CD14-positive monocyte (primary cell): Measurements from ENCODE around the gene ALDH18A1. TPM values are rescaled to one million over a fixed set of nuclear protein-coding genes. Genes with fewer than 3 reads are reported as not detected.

Source experiments
- DNase-seq, 3 donors: peaks; one replicate each; pipeline ENCODE4 v3.0.0-alpha.2; 2011 to 2022
- H2AFZ ChIP-seq: 2 replicates; pipeline ENCODE4 v1.6.0; 2012; ENCODE audit warnings: mild to moderate bottlenecking, low read depth, low read length, inconsistent platforms; ENCODE audit not compliant: insufficient read depth, poor library complexity, severe bottlenecking
- H3K27ac ChIP-seq, 2 donors: 1 replicate in 1 of 2; 2 replicates in 1 of 2; pipeline ENCODE4 v1.5.1; 2012 to 2013; ENCODE audit warnings: low read length in 2 of 2, control low read depth in 1 of 2, inconsistent platforms in 1 of 2, low read depth in 1 of 2, mild to moderate bottlenecking in 1 of 2
- H3K27me3 ChIP-seq, 2 donors: one replicate each; pipeline versions ENCODE4 v1.6.0 to v1.6.1; 2011 to 2013; ENCODE audit warnings: low read length in 2 of 2; ENCODE audit not compliant: control insufficient read depth in 2 of 2, insufficient read depth in 2 of 2
- H3K36me3 ChIP-seq, 2 donors: replicated peaks in 1 of 2; 1 replicate in 1 of 2; 2 replicates in 1 of 2; pipeline versions ENCODE4 v1.5.1 to v1.6.1; 2012 to 2013; ENCODE audit warnings: low read length in 2 of 2, control low read depth in 1 of 2, inconsistent platforms in 1 of 2, mild to moderate bottlenecking in 1 of 2; ENCODE audit not compliant: insufficient read depth in 2 of 2, control insufficient read depth in 1 of 2
- H3K4me1 ChIP-seq, 2 donors: 1 replicate in 1 of 2; 2 replicates in 1 of 2; pipeline versions ENCODE4 v1.5.1 to v1.6.1; 2012 to 2013; ENCODE audit warnings: low read length in 2 of 2, control low read depth in 1 of 2, inconsistent platforms in 1 of 2, mild to moderate bottlenecking in 1 of 2, moderate library complexity in 1 of 2; ENCODE audit not compliant: insufficient read depth in 2 of 2, control insufficient read depth in 1 of 2
- H3K4me2 ChIP-seq: replicated peaks from 2 replicates; pipeline ENCODE3; 2012; ENCODE audit warnings: low read length, moderate library complexity, mild to moderate bottlenecking; ENCODE audit not compliant: poor library complexity, severe bottlenecking; ENCODE audit errors: extremely low read depth
- H3K4me3 ChIP-seq, 3 experiments: fragments of 200-600 bp in 1 of 3; sonication (generic) in 1 of 3; replicated peaks in 1 of 3; 1 replicate in 2 of 3; 2 replicates in 1 of 3; pipeline ENCODE4 v1.5.1; 2011 to 2013; ENCODE audit warnings: low read length in 3 of 3, mild to moderate bottlenecking in 3 of 3, control low read depth in 2 of 3, low read depth in 2 of 3, inconsistent platforms in 1 of 3, moderate library complexity in 1 of 3
- H3K79me2 ChIP-seq: 2 replicates; pipeline ENCODE4 v1.6.0; 2012; ENCODE audit warnings: mild to moderate bottlenecking, control low read depth, inconsistent platforms, low read length, moderate library complexity; ENCODE audit not compliant: insufficient read depth
- H3K9ac ChIP-seq: 2 replicates; pipeline ENCODE4 v1.6.0; 2017; ENCODE audit warnings: low read length, mild to moderate bottlenecking; ENCODE audit not compliant: insufficient read depth, poor library complexity, severe bottlenecking
- H3K9me3 ChIP-seq, 2 donors: replicated peaks in 1 of 2; 1 replicate in 1 of 2; 2 replicates in 1 of 2; pipeline versions ENCODE4 v1.5.1 to v1.6.1; 2012 to 2013; ENCODE audit warnings: low read length in 2 of 2, control low read depth in 1 of 2; ENCODE audit not compliant: control insufficient read depth in 1 of 2, insufficient read depth in 1 of 2
- H4K20me1 ChIP-seq: 2 replicates; pipeline ENCODE4 v1.6.0; 2012; ENCODE audit warnings: mild to moderate bottlenecking, low read length, control low read depth, moderate library complexity; ENCODE audit not compliant: insufficient read depth
- H3K27ac Mint-ChIP-seq, 7 donors: one replicate each; pipeline ENCODE4 v1.8.0; 2020; ENCODE audit warnings: mild to moderate bottlenecking in 7 of 7, mixed read lengths in 7 of 7, moderate library complexity in 6 of 7, inconsistent platforms in 2 of 7
- H3K27me3 Mint-ChIP-seq, 3 donors: one replicate each; pipeline ENCODE4 v1.8.0; 2021 to 2022; ENCODE audit warnings: low read depth in 3 of 3, mild to moderate bottlenecking in 3 of 3, mixed read lengths in 3 of 3, moderate library complexity in 3 of 3, inconsistent platforms in 1 of 3
- H3K36me3 Mint-ChIP-seq, 2 donors: one replicate each; pipeline ENCODE4 v1.8.0; 2020; ENCODE audit warnings: mixed read lengths in 2 of 2, inconsistent platforms in 1 of 2, mild to moderate bottlenecking in 1 of 2
- H3K4me1 Mint-ChIP-seq: one replicate; pipeline ENCODE4 v1.8.0; 2020; ENCODE audit warnings: mild to moderate bottlenecking, mixed read lengths
- H3K4me3 Mint-ChIP-seq, 2 donors: one replicate each; pipeline ENCODE4 v1.8.0; 2020; ENCODE audit warnings: mild to moderate bottlenecking in 2 of 2, mixed read lengths in 2 of 2, moderate library complexity in 1 of 2
- H3K9me3 Mint-ChIP-seq, 7 donors: one replicate each; pipeline ENCODE4 v1.8.0; 2020 to 2022; ENCODE audit warnings: mixed read lengths in 7 of 7, mild to moderate bottlenecking in 6 of 7, moderate library complexity in 6 of 7, inconsistent platforms in 2 of 7
- WGBS: methylation state at CpG from one replicate; pipeline ENCODE4 v1.1.5; 2013; ENCODE audit warnings: missing lambda C conversion rate; ENCODE audit not compliant: insufficient coverage; 5-methylcytosine and 5-hydroxymethylcytosine counted together
- intact Hi-C, 2 donors: fragments of 100-400 bp; cut with micrococcal nuclease; formaldehyde crosslinking; loops; one replicate each; pipeline versions ENCODE4 v1.15.0 to v1.15.1; 2023
- polyA plus RNA-seq, 3 donors: library from polyadenylated mRNA; depleted of rRNA in 1 of 3; unstranded in 2 of 3; stranded (reverse) in 1 of 3; fragments of 300-500 nt in 2 of 3; fragments of >200 nt in 1 of 3; fragmentation: Illumina TruSeq in 2 of 3; gene quantifications; 1 replicate in 2 of 3; 2 replicates in 1 of 3; pipeline ENCODE4 v1.2.3, GENCODE V29; 2012 to 2021
- TF ChIP-seq, protein P1 (sequence below): fragments of 200-600 bp; IDR thresholded peaks from one replicate; pipeline ENCODE4 v1.8.0; 2022; ENCODE audit warnings: antibody characterized with exemption, mild to moderate bottlenecking

The ALDH18A1 gene
- polyA plus RNA-seq, 3 donors: 1.7 to 2.6 (median 2.6) TPM

DNA sequence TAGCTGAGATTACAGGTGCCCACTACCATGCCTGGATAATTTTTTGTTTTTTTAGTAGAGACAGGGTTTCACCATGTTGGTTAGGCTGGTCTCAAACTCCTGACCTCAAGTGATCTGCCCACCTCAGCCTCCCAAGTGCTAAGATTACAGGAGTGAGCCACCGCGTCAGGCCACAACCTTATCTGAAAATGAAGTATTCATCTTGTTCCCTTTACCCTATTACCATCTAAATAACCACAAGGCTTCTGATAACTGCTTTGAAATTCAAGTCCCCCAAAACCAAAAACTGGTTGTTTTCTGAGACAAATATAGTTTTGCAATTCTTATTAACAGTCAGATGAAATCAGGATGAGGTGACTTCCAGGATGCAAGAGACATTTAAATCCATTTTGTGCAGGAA is 34.8 kb upstream of the ALDH18A1 start:
- H2AFZ ChIP-seq: no peak overlapping the region
- H3K4me3 ChIP-seq: no peak overlapping the region
- H3K36me3 ChIP-seq: peaks cover 20 to 42% of the 10 kb centered on the region in 2 donors
- H3K9ac ChIP-seq: no peak overlapping the region
- H3K4me2 ChIP-seq: no peak overlapping the region
- Mint-ChIP-seq H3K4me1 (peaks cover 22% of the 10 kb centered on the region), H3K4me3 (no peak overlapping the region), H3K9me3 (no peaks in the 10 kb centered on the region), H3K27ac (peak overlapping the region in 4 of 7 donors; percentile 4 to 62 (median 28)), H3K36me3 (peaks cover 24 to 43% of the 10 kb centered on the region in 2 donors), H3K27me3 (peaks cover 0 to 4% (median 0%) of the 10 kb centered on the region in 3 donors)
- no peaks in the 10 kb centered on the region for H4K20me1 ChIP-seq
- H3K27me3 ChIP-seq: no peaks in the 10 kb centered on the region
- peaks cover 14 to 19% of the 10 kb centered on the region in 2 donors for H3K4me1 ChIP-seq
- no peak for DNase-seq
- intact Hi-C loops: loop anchor here in 1 of 2 donors (10.0 kb wide), 1 partner anchor 354 kb away; the partner anchor contains the start of gene CCNJ
- 100% methylated on average over 2 of the region's 2 CpGs for WGBS
- no peaks in the 10 kb centered on the region for H3K9me3 ChIP-seq
- H3K79me2 ChIP-seq: peaks cover 10% of the 10 kb centered on the region
- H3K27ac ChIP-seq: no peak overlapping the region
- TF ChIP-seq, protein P1, sequence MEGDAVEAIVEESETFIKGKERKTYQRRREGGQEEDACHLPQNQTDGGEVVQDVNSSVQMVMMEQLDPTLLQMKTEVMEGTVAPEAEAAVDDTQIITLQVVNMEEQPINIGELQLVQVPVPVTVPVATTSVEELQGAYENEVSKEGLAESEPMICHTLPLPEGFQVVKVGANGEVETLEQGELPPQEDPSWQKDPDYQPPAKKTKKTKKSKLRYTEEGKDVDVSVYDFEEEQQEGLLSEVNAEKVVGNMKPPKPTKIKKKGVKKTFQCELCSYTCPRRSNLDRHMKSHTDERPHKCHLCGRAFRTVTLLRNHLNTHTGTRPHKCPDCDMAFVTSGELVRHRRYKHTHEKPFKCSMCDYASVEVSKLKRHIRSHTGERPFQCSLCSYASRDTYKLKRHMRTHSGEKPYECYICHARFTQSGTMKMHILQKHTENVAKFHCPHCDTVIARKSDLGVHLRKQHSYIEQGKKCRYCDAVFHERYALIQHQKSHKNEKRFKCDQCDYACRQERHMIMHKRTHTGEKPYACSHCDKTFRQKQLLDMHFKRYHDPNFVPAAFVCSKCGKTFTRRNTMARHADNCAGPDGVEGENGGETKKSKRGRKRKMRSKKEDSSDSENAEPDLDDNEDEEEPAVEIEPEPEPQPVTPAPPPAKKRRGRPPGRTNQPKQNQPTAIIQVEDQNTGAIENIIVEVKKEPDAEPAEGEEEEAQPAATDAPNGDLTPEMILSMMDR: no peak

DNA sequence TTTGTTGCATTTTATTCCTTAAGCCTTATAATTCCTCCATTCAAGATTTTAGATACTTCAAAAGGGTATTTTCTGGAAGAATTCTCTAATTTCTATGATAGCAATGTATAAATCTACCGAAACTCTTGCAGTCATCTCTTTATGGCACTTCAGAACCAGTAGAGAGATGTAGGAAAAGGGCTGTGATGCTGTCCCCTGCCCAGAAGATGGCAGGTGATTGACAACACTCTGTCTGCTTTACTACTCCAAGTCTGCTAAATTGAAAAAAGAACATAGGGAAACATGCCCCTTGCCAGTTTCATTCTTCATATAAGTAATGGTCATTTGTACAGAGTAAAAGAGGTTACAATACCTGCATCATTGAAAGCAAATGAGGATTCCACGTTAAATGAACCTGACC is 32.1 kb upstream of the ALDH18A1 start:
- no peak overlapping the region for H3K27ac Mint-ChIP-seq
- H3K4me1 Mint-ChIP-seq: peaks cover 16% of the 10 kb centered on the region

More for the DNA sequence above, 32.1 kb upstream of the ALDH18A1 start:
- H3K36me3 Mint-ChIP-seq: peaks cover 45 to 67% of the 10 kb centered on the region in 2 donors
- H3K9ac ChIP-seq: no peak overlapping the region
- peaks cover 0 to 4% (median 0%) of the 10 kb centered on the region in 3 donors for H3K27me3 Mint-ChIP-seq
- no peaks in the 10 kb centered on the region for H4K20me1 ChIP-seq
- H3K4me3 ChIP-seq: no peak overlapping the region
- no peak overlapping the region for H3K4me2 ChIP-seq
- WGBS: no CpG with 5 or more reads among the region's 2 CpGs
- no peak overlapping the region for H3K4me3 Mint-ChIP-seq
- no peak overlapping the region for H3K27ac ChIP-seq
- peaks cover 9% of the 10 kb centered on the region for H3K79me2 ChIP-seq
- H3K9me3 ChIP-seq: no peaks in the 10 kb centered on the region
- H3K4me1 ChIP-seq: peaks cover 8 to 10% of the 10 kb centered on the region in 2 donors
- intact Hi-C loops: no loop called here
- peaks cover 38 to 68% of the 10 kb centered on the region in 2 donors for H3K36me3 ChIP-seq
- H3K9me3 Mint-ChIP-seq: no peaks in the 10 kb centered on the region
- TF ChIP-seq, protein P1: no peak
- no peak for DNase-seq
- H2AFZ ChIP-seq: no peak overlapping the region
- H3K27me3 ChIP-seq: no peaks in the 10 kb centered on the region
